CD4-positive, alpha-beta T cell treated with Interferon alpha-2 for 1 hour (primary cell): ENCODE data around the gene TRIP13.
"Not testable (repeated sequence)": the region's sequence is repeated elsewhere in the genome, so short reads cannot be mapped to it uniquely, and the experiment has no call there.

Experiments
- DNase-seq, 2 donors: peaks; one replicate each; pipeline ENCODE4 v3.0.0-alpha.2; 2020 to 2022

TRIP13 gene

DNA sequence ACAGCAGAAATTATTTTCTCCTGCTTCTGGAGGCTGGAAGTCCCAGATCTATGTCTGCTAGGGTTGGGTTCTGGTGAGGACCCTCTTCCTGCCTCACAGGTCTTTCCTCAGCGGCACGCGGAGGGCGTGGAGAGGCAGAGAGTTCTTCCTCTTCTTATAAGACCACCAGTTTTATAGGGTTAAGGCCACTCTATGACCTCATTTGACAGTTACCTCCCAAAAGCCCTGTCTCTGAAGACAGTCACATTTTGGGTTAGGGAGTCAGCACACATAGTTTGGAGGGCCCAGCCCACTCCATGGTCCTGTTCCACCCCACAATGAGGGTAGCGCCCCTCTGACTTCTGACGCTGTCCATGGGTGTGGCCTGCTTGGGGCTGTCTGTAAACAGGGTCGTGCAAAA, 46.7 kb downstream of the TRIP13 start:
- DNase-seq = no peak

DNA sequence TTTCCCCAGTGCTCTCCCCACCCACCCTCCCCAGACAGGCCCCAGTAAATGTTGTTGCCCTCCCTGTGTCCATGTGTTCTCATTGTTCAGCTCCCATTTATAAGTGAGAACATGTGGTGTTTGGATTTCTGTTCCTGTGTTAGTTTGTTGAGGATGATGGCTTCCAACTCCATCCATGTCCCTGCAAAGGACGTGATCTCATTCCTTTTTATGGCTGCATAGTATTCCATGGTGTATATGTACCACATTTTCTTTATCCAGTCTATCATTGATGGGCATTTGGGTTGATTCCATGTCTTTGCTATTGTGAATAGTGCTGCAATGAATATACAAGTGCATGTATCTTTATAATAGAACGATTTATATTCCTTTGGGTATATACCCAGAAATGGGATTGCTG, 48.1 kb downstream of the TRIP13 start:
- not testable (repeated sequence) for DNase-seq

DNA sequence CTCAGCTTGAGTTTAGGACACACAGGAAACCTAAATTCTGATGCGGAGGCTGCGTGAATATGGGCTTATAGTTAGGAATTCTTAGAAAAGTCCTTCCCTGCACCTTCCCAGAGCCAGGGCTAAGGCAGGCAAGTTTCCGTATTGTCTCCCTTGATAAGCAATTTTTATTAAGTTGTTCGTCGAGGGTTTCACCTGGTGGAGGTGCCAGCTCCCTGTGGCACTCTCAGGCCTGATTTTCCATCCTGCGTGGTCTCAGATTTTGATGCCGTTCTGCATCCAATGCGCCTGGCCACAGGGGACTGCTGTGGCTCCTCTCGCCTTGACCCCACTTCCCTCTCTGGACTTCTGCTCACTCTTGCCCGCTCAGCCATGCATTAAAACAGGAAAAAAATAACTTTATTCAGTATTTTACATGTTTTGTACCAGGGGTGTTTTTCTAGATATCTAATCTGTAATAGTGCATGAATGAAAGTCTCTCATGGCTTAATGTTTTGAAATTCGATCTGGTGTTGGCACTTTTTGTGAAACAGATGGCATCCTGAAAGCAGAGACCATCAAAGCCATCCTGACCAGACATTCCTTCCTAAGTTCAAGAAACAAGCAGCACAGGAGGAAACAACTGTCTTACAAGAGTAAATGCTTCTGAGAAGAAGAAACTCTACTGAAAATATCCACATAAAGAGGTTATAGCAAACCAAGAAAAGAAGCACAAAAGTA, 50.7 kb downstream of the TRIP13 start:
- DNase-seq = no peak

DNA sequence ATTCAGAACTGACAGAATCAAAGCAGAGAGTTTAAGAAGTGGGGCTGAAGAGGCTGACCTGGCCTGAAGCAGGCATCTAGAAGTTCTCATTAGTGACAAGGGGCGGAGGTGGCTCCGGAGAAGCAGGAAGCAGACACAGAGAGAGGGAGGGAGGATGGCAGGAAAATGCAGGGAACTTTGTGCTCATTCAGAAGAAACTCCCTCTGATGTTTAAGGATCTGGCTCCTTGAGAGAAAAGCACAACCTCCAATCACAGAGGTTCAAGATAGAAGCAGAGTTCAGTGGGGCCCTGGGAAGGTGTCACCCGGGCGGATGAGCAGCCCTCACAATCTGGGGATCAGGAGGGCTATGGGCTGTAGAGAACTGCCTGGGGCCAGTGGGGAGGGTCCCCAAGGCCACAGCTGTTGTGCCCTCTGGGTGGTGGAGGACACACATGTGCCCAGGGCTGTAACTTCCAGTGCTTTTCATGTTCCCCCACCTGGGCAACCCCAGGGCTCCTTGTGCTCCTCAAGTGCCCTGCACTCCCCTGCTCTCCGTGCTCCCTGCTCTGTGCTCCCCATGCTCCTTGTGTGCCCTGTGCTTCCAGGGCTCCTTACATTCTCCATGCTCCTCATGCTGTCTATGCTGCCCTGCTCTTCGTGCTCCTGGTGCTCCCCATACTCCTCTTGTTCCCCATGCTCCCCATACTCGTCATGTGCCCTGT, 51.4 kb downstream of the TRIP13 start:
- no peak for DNase-seq

DNA sequence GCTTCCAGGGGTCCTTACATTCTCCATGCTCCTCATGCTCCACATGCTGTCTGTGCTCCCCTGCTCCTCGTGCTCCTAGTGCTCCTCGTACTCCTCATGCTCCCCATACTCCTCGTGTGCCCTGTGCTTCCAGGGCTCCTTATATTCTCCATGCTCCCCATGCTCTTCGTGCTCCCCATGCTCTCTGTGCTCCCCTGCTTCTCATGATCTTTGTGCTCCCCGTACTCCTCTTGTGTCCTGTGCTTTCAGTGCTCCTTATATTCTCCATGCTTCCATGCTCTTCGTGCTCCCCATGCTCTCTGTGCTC, 51.9 kb downstream of the TRIP13 start:
- DNase-seq = no peak

DNA sequence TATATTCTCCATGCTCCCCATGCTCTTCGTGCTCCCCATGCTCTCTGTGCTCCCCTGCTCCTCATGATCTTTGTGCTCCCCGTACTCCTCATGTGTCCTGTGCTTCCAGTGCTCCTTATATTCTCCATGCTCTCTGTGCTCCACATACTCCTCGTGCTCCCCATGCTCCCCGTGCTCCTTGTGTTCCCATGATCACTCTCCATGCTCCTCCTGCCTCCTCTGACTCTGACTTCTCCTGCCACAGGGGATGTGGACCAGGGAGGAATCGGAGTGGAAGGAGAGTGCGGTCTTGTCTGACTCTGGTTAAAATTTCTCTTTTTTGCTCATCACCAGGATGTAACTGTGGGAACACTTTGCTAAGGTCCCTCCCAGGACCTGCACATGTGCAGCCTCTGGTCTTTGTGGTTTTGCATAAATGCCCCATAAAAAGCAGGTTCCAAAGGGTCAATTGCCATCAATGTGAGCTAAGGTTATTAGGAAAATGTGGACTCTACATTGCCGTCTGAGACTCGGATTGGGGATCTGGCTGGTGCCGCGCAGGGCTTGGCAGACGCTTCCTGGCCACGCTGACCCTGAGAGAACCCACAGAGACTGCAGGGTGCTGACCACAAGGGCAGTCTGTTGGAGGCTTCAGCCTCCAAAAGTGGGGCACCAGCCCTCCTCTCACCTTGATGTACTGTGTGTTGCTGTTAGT, 52.5 kb downstream of the TRIP13 start:
- DNase-seq = no peak

DNA sequence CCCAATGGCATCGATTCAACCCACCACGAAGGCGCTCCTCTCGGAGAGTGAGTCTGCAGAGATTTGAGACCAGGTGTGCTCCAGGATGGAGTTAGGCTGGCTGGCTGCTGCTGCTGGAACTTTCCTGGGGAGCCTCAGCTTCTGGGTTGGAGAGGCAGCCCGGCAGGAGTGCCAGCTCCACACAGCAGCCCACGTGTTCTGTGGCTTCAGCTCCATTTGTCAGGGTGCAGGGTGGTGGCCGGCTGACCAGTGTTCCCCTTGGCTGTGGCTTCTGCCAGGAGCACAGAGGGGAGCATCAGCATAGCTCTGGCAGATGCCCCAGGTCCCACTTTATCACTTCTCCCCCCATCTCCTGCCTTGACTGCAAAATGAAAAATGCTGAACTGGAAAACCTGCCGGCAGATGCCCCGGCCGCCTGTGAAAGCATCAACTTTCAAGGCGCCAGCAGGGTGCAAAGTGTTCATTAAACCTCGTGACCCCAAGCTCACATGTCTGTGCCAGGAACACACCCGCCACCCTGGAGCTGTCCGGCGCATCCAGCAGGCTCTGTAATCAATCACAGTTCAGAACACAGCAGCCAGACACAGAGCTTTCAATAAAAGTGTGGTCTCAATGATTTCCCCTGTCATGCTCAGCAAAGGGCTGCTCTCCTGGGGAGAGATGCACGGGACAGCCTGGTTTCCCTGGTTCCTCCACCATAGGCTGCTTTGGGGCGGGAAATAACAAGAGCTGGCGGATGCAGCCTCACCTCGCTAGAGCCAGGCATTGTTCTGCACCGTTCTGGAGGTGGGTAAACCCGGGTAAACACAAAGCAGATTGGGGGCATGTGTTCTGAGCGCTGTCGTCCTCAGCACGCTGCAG, 53.2 kb downstream of the TRIP13 start:
- DNase-seq = no peak

DNA sequence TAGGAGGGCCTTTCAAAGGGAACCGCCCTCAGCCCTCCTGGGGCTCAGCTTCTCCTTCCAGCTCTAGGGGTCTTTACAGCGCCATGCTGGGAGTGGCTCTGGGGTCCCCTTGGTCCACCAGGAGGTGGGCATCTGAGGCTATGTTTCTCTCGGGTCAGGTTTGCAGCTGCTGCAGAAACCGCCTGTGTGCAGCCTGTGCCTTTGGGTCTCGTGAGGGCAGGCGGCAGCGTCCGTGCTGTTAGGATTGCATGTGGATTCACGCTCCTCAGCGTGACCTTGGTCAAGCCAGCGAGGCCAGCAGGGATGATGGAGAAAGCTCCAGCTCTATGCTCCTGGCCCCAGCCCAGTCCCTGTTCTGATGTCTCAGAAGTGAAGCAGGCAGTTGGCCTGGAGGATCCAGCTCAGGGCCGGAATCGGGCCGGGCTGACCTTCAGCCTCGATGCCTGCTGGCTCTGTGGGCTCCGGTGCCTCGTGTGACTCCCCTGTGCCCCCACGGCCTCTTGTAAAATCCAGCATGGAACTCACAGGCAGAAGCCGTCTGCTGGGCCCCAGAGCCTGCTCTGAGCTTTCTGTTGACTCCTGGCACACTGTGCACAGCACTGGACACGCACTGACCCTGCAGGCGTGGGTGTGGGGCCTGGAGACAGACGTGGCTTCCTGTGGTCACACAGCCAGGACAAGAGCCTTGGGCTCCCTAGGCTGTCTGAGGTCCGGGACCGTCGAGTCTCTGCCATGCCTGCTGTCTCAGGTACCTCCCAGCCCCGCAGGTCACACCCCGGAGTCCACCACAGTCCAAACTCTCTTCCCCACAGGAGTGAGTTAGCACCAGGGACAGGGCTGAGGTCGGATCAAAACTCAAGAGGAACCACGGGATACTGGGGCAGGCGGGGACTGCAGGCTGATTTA, 54.3 kb downstream of the TRIP13 start:
- no peak for DNase-seq

DNA sequence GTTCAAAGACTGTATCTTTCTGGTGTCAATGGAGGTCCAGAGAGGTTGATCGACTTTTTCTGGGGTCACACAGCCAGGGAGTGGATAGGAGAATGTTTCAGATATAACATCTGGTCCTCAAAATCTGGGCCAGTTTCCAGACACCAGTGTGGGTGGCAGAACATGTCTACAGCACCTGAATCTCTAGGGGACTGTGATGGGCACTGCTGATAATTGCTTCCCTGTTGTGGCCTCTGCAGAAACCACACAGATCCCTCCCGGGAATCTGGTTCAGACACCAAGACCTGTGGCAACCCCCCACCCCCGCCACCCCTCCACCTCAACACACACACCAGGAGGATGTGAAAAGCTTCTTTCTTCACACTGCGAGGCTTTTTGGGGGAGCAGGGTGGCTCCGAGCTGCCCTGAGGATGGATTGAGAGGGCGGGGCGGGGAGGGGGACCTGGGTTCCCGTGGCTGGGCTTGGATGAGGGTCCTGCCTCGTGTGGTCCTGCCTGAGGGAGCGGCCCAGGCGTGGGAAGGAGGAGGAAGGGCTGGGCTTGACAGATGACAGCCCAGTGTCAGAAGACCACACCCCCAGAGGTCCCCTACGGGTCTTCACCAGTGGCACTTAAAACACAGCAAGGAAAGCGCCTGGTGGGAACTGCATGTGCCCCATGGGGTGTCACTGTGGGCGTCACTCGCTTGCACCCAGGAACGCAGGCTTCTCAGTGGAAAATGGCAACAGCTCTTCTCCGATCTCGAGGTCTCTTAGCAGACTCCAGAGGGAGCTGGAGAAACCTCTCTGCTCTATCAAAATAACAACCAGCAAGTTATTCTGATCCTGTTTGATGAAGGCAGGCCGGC, 55.2 kb downstream of the TRIP13 start:
- DNase-seq = no peak

DNA sequence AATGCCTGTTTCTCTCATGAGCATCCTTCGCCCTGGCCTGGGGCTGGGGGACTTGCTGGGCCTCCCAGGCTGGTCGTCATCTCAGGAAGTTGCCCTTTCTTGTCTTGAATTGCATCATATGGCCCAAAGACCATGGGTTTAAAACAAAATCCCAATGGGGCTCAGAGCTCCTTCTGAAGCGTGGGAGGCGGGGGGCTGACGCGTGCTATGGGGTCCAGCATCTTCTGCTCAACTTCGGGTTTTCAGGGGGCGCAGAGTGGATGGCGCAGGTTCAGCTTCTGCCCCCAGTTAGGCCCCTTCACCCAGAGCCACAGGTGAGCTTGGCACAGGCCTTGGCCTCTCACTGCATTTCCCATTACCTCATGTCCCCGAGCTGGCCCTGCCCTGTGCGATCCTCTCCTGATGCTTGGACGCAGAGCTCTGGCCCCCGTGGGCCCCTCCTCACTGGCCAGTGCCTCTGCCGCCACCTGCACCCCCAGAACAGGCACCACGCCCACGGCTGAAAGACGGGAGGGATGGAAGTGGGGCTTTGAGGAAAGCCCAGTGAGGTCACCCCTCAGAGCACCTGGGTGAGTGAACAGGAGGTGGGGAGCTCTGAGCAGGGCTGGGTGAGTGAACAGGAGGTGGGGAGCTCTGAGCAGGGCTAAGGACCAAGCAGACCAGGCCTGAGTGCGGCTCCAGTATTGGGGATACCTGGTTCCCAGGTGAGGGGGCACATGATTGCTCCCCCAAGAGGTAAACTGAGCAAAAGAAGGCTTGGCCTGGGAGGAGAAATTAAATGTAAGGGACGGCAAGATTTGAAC, 56.0 kb downstream of the TRIP13 start:
- no peak for DNase-seq

DNA sequence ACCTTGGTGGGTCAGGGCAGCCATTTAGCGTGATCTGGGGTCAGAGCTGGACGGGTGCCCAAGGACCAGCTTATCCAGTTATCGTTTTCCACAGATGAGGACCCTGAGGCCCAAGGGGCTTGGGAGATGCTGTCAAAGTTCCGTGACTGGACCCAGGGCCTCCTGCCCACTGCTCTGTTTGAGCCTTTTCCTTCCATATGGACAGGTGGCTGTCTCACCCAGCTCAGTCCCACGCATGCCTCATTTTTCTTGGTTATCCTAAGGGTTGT, 56.5 kb downstream of the TRIP13 start:
- DNase-seq = no peak

DNA sequence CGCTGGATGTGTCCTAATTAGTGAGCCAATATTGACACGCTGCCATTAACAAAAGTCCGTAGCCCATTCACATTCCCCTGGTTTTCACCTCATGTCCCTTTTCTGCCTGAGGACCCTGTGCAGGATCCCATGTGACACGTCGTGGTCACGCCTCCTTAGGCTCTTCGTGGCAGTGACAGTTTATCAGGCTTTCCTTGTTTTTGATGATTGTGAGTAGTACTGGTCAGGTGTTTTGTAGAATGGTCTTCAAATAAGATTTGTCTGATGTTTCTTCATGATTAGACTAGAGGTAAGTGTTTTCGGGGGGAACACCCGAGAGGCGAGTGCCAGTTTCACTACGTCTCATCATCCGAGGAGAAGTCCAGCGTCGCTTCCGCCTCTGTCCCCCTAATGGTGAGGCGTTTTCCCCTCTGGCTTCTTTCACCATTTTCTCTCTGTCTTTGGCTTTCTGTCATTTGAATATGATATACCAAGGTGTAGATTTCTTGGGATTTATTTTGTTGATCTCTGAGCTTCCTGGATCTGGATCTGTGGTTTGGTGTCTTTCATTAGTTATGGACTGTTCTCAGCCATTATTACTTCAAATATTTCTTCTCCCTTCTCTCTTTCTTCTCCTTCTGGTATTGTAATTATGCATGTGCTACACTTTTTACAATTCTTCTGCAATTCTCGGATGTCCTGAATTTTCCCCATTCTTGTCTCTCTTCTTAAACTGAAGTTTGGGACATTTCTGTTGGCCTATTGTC, 57.3 kb downstream of the TRIP13 start:
- DNase-seq = no peak

DNA sequence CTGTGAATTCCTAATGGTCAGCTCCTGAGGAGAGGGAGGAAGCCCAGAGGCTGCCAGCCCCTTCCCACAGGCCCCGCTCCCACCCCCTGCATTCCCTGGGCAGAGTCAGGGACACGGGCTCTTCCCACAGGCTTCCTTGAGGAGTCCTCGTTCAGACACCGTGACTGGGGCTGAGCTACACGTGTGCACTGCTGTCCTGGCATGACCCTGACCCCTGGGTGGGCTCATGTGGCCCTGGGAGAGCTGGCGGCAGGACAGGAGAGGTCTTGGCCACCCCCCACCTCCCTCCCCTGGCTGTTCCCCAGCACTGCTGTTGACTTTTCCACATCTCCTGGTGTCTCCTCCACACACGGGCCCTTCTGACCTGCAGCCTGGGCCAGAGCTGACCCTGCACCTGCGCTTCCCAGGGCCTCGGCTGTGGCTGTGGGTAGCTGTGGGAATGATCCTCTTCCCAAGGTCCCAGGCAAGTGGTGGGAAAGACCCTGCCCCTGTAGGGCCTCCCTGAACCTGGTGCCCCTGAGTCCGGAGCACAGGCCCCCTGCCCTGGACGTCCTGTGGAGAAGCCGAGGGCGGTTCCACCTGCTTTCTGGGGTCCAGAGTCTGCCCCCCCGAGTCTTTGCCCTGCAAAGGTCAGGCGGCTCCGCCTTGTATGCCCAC, 59.4 kb downstream of the TRIP13 start:
- no peak for DNase-seq

DNA sequence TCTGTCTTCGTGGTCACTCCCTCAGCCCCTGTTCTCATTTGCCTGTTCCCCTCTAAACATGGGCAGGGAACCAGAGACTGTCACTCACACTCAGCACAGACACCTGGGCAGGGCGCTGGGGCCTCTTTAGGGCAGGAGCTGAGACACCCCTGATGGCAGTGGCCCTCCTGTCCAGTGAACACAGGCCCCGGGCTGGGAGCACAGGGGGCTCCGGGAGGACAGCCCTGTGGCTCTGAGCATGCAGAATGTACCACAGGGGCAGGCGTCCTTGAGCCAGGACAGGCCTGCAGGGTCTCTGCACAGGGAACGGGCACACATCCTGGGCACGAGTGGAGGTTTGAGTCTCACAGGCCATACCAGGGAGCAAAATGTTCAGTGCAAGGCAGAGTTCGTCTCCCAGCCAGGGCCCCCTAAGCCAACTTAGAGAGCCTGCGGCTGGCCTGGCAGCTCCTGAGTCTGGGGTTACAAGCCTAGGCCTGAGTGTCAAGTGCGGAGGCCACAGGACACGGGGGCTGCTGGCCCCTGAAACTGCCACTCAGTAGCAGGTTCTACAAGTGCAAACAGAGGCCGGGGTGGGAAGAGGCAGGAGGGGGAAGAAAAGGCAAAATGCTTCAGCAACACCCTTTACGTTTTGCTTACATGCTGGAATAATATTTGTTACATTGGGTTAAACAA, 60.0 kb downstream of the TRIP13 start:
- DNase-seq = no peak

DNA sequence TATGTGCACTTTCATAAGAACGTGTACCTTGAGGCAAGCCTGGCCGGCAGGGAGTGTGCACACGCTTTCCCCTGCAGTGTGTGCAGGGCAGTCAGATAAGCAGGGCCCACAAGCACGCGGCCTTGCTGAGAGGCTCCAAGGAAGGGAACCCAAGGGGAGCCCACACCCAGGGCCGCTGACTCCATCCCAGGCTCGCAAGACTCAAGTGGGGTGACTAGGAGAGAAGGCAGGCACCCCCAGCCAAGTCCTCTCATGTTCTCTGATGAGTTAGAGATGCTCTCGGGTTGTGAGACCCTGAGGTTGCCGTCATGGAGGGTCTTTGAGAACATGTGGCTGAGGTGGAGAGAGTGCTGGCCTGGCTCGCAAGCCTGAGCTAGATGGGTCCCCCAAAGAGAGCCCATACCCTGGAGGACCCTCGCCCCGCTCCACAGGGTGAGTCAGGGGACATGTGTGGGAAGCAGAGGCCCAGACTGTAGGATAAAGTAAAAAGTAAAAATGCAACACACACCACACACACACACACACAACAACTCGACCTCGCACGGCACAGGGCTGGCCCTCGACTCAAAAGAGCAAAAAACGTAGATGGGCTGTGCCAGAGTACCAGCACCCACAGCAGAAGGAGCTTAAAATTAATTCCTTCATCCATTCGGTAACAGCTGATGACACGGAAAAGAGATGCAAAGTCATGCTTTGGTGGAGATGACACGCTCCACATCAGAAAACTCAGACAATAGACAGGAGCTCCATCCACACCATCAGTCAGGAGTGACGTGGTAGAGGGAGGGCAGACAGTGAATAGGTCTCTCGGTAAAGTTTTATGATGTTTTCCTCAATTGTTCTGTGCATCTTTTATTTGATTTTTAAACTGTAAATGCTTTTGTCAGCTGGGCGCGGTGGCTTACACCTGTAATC, 61.1 kb downstream of the TRIP13 start:
- DNase-seq = no peak

DNA sequence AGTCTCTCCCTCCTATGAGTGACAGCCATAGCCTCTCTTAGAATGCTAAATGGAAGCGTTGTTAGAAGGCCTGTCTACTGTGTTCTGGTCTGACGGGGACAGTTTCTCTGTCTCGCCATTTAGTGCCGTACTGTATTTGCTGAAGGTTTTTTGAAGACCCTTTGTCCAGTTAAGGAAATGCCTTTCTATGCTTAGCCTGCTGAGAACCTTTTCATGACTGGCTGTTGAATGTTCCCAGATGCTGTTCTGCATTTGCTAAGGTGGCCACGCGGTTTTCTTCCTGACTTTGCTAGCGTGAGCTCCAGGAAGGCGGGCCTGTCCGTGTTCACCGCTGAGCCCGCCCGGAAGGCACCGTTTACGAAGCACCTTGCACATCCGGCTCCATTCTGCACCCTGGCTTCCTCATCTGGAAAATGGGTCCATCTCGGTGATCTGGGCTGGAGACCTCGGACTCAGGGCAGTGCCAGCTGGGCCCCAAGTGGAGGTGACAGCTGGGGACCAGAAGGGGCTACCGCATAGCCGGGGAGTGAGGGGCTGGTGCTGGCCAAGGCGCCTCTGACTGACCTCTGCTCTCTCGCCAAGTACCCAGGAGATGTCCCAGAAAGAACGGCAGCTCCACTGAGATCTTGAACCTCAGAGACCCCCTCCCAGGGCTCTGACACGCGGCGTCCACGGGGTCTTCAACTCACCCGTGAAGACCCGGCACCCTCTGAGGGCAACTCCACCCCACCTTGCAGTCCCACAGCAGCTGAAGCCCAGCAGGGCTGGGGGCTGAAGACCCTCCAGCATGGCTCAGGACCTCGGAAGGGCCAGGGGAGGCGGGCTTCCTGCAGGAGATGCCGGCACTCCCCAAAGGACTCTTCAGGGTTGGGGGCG, 63.4 kb downstream of the TRIP13 start:
- no peak for DNase-seq
